ENCODE results near the gene MTRF1L.

DNA sequence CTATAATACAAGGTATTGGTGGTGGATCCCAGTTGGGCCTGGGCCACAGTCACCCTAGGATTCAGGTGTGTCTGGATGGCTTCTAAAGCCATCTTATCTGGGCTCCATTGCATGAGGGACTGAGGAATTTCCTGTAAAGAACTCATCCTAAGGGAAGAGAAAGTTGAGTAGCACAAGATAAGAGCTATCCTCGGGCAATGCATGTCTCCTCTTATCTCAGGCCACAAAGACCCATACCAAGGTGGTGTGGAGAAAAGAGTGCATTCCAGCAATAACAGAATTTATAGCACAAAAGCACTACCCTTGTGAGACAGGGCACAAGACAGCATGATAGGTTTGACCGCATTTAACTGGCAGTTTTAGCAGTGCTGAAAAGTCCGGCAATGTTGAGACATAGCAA, 14.3 kb upstream of the MTRF1L start:
- TF ChIP-seq CTCF (IDR thresholded peaks at IDR 0.05 in 4 of 5, conservative IDR thresholded peaks at IDR 0.05 in 1 of 5) (no peak), POLR2A (IDR thresholded peaks at IDR 0.05) (no peak)
